ENCODE results near the gene PIP4K2A. TPM values are rescaled to one million over a fixed set of nuclear protein-coding genes. Genes with fewer than 3 reads are reported as not detected.
"Not testable (repeated sequence)": the region's sequence is repeated elsewhere in the genome, so short reads cannot be mapped to it uniquely, and the experiment has no call there.

Gene PIP4K2A
- polyA plus RNA-seq, 1 donor, result 15.3 TPM

GRCh38 chr10:22742678-22743077, 28.3 kb upstream of the PIP4K2A start:
- H3K4me1 ChIP-seq (ENCODE audit: control insufficient read depth, insufficient read depth, low read length), result no peaks in the 10 kb centered on the region
- H3K36me3 ChIP-seq (ENCODE audit: control insufficient read depth, insufficient read depth, low read length), result no peaks in the 10 kb centered on the region
- H3K9me3 ChIP-seq (ENCODE audit: control insufficient read depth, low read depth, low read length), result no peaks in the 10 kb centered on the region
- H3K27ac ChIP-seq (ENCODE audit: low read length), result no peak overlapping the region
- WGBS (ENCODE audit: insufficient coverage, low lambda C conversion rate), result 100% methylated on average over 1 of the region's 1 CpG
- no peaks in the 10 kb centered on the region for H3K27me3 ChIP-seq (ENCODE audit: control insufficient read depth, insufficient read depth, low read length)
- DNase-seq, result no peak
- H3K4me3 ChIP-seq (ENCODE audit: low read length), result no peak overlapping the region

GRCh38 chr10:22741631-22742030, 27.3 kb upstream of the PIP4K2A start:
- not testable (repeated sequence) for H3K4me3 ChIP-seq (ENCODE audit: low read length); DNase-seq; H3K9me3 ChIP-seq (ENCODE audit: control insufficient read depth, low read depth, low read length); H3K36me3 ChIP-seq (ENCODE audit: control insufficient read depth, insufficient read depth, low read length); H3K4me1 ChIP-seq (ENCODE audit: control insufficient read depth, insufficient read depth, low read length); H3K27ac ChIP-seq (ENCODE audit: low read length); H3K27me3 ChIP-seq (ENCODE audit: control insufficient read depth, insufficient read depth, low read length)
- 100% methylated on average over 1 of the region's 4 CpGs for WGBS (ENCODE audit: insufficient coverage, low lambda C conversion rate)

GRCh38 chr10:22740180-22740579, 25.8 kb upstream of the PIP4K2A start:
- H3K27me3 ChIP-seq (ENCODE audit: control insufficient read depth, insufficient read depth, low read length), result no peaks in the 10 kb centered on the region
- WGBS (ENCODE audit: insufficient coverage, low lambda C conversion rate), result 80% methylated on average over 1 of the region's 2 CpGs
- no peaks in the 10 kb centered on the region for H3K9me3 ChIP-seq (ENCODE audit: control insufficient read depth, low read depth, low read length)
- H3K4me3 ChIP-seq (ENCODE audit: low read length), result no peak overlapping the region
- H3K36me3 ChIP-seq (ENCODE audit: control insufficient read depth, insufficient read depth, low read length), result no peaks in the 10 kb centered on the region
- no peak overlapping the region for H3K27ac ChIP-seq (ENCODE audit: low read length)
- H3K4me1 ChIP-seq (ENCODE audit: control insufficient read depth, insufficient read depth, low read length), result no peaks in the 10 kb centered on the region
- no peak for DNase-seq

GRCh38 chr10:22737587-22737986, 23.2 kb upstream of the PIP4K2A start:
- Histone ChIP-seq H3K9me3 (ENCODE audit: control insufficient read depth, low read depth, low read length) (no peaks in the 10 kb centered on the region), H3K27me3 (ENCODE audit: control insufficient read depth, insufficient read depth, low read length) (no peaks in the 10 kb centered on the region), H3K27ac (ENCODE audit: low read length) (no peak overlapping the region), H3K4me1 (ENCODE audit: control insufficient read depth, insufficient read depth, low read length) (no peaks in the 10 kb centered on the region), H3K36me3 (ENCODE audit: control insufficient read depth, insufficient read depth, low read length) (no peaks in the 10 kb centered on the region), H3K4me3 (ENCODE audit: low read length) (no peak overlapping the region)
- no CpG with 5 or more reads among the region's 1 CpG for WGBS (ENCODE audit: insufficient coverage, low lambda C conversion rate)
- no peak for DNase-seq

GRCh38 chr10:22736134-22736533, 21.8 kb upstream of the PIP4K2A start:
- H3K27me3 ChIP-seq (ENCODE audit: control insufficient read depth, insufficient read depth, low read length), result no peaks in the 10 kb centered on the region
- H3K27ac ChIP-seq (ENCODE audit: low read length), result no peak overlapping the region
- H3K9me3 ChIP-seq (ENCODE audit: control insufficient read depth, low read depth, low read length), result no peaks in the 10 kb centered on the region
- no peak for DNase-seq
- no peak overlapping the region for H3K4me3 ChIP-seq (ENCODE audit: low read length)
- no peaks in the 10 kb centered on the region for H3K4me1 ChIP-seq (ENCODE audit: control insufficient read depth, insufficient read depth, low read length)
- no peaks in the 10 kb centered on the region for H3K36me3 ChIP-seq (ENCODE audit: control insufficient read depth, insufficient read depth, low read length)

- WGBS (ENCODE audit: insufficient coverage, low lambda C conversion rate), result 95% methylated on average over 2 of the region's 3 CpGs
Observed at GRCh38 chr10:22733992-22734391, 19.6 kb upstream of the PIP4K2A start.

GRCh38 chr10:22727663-22728062, 13.3 kb upstream of the PIP4K2A start:
- Histone ChIP-seq H3K27me3 (ENCODE audit: control insufficient read depth, insufficient read depth, low read length) (peaks cover 4% of the 10 kb centered on the region), H3K4me3 (ENCODE audit: low read length) (no peak overlapping the region), H3K36me3 (ENCODE audit: control insufficient read depth, insufficient read depth, low read length) (no peaks in the 10 kb centered on the region), H3K27ac (ENCODE audit: low read length) (no peak overlapping the region), H3K4me1 (ENCODE audit: control insufficient read depth, insufficient read depth, low read length) (no peaks in the 10 kb centered on the region), H3K9me3 (ENCODE audit: control insufficient read depth, low read depth, low read length) (no peaks in the 10 kb centered on the region)
- WGBS (ENCODE audit: insufficient coverage, low lambda C conversion rate), result no CpG with 5 or more reads among the region's 3 CpGs
- DNase-seq, result no peak

More at GRCh38 chr10:22733992-22734391, 19.6 kb upstream of the PIP4K2A start:
- Histone ChIP-seq H3K27ac (ENCODE audit: low read length) (no peak overlapping the region), H3K4me3 (ENCODE audit: low read length) (no peak overlapping the region), H3K27me3 (ENCODE audit: control insufficient read depth, insufficient read depth, low read length) (no peaks in the 10 kb centered on the region), H3K36me3 (ENCODE audit: control insufficient read depth, insufficient read depth, low read length) (no peaks in the 10 kb centered on the region), H3K4me1 (ENCODE audit: control insufficient read depth, insufficient read depth, low read length) (no peaks in the 10 kb centered on the region), H3K9me3 (ENCODE audit: control insufficient read depth, low read depth, low read length) (no peaks in the 10 kb centered on the region)
- DNase-seq, result no peak

GRCh38 chr10:22727112-22727511, 12.7 kb upstream of the PIP4K2A start:
- peaks cover 4% of the 10 kb centered on the region for H3K27me3 ChIP-seq (ENCODE audit: control insufficient read depth, insufficient read depth, low read length)
- DNase-seq, result no peak
- H3K9me3 ChIP-seq (ENCODE audit: control insufficient read depth, low read depth, low read length), result no peaks in the 10 kb centered on the region
- H3K4me3 ChIP-seq (ENCODE audit: low read length), result no peak overlapping the region
- no peak overlapping the region for H3K27ac ChIP-seq (ENCODE audit: low read length)
- no peaks in the 10 kb centered on the region for H3K36me3 ChIP-seq (ENCODE audit: control insufficient read depth, insufficient read depth, low read length)
- H3K4me1 ChIP-seq (ENCODE audit: control insufficient read depth, insufficient read depth, low read length), result no peaks in the 10 kb centered on the region
- WGBS (ENCODE audit: insufficient coverage, low lambda C conversion rate), result no CpG with 5 or more reads among the region's 2 CpGs

- Histone ChIP-seq H3K27ac (ENCODE audit: low read length) (no peak overlapping the region), H3K4me1 (ENCODE audit: control insufficient read depth, insufficient read depth, low read length) (no peaks in the 10 kb centered on the region), H3K9me3 (ENCODE audit: control insufficient read depth, low read depth, low read length) (no peaks in the 10 kb centered on the region), H3K4me3 (ENCODE audit: low read length) (no peak overlapping the region), H3K27me3 (ENCODE audit: control insufficient read depth, insufficient read depth, low read length) (peaks cover 4% of the 10 kb centered on the region), H3K36me3 (ENCODE audit: control insufficient read depth, insufficient read depth, low read length) (no peaks in the 10 kb centered on the region)
- DNase-seq, result no peak
- WGBS (ENCODE audit: insufficient coverage, low lambda C conversion rate), result no CpG with 5 or more reads among the region's 3 CpGs
Observed at GRCh38 chr10:22724773-22725172, 10.4 kb upstream of the PIP4K2A start.

GRCh38 chr10:22723783-22724182, 9.4 kb upstream of the PIP4K2A start:
- H3K27ac ChIP-seq (ENCODE audit: low read length), result no peak overlapping the region
- H3K36me3 ChIP-seq (ENCODE audit: control insufficient read depth, insufficient read depth, low read length), result no peaks in the 10 kb centered on the region
- no peak for DNase-seq
- no peak overlapping the region for H3K4me3 ChIP-seq (ENCODE audit: low read length)
- H3K27me3 ChIP-seq (ENCODE audit: control insufficient read depth, insufficient read depth, low read length), result peaks cover 4% of the 10 kb centered on the region
- no CpG with 5 or more reads among the region's 6 CpGs for WGBS (ENCODE audit: insufficient coverage, low lambda C conversion rate)
- no peaks in the 10 kb centered on the region for H3K4me1 ChIP-seq (ENCODE audit: control insufficient read depth, insufficient read depth, low read length)
- H3K9me3 ChIP-seq (ENCODE audit: control insufficient read depth, low read depth, low read length), result no peaks in the 10 kb centered on the region

- H3K27ac ChIP-seq (ENCODE audit: low read length), result no peak overlapping the region
- no peak for DNase-seq
- H3K4me1 ChIP-seq (ENCODE audit: control insufficient read depth, insufficient read depth, low read length), result no peaks in the 10 kb centered on the region
- H3K27me3 ChIP-seq (ENCODE audit: control insufficient read depth, insufficient read depth, low read length), result peaks cover 4% of the 10 kb centered on the region
- no peaks in the 10 kb centered on the region for H3K9me3 ChIP-seq (ENCODE audit: control insufficient read depth, low read depth, low read length)
- no peaks in the 10 kb centered on the region for H3K36me3 ChIP-seq (ENCODE audit: control insufficient read depth, insufficient read depth, low read length)
- WGBS (ENCODE audit: insufficient coverage, low lambda C conversion rate), result 80% methylated on average over 2 of the region's 5 CpGs
- no peak overlapping the region for H3K4me3 ChIP-seq (ENCODE audit: low read length)
Observed at GRCh38 chr10:22723343-22723779, 9.0 kb upstream of the PIP4K2A start.

Measured in large intestine (tissue), 3 donors.